Spinal cord (tissue), 10 donors: ENCODE data around the gene LRRC56. TPM values are rescaled to one million over a fixed set of nuclear protein-coding genes. Genes with fewer than 3 reads are reported as not detected.

ENCODE experiments used
- DNase-seq, 6 donors: peaks; one replicate each; pipeline versions ENCODE4 v3.0.0 to v3.0.0-alpha.2; 2013 to 2015; ENCODE audit warnings: low spot score in 6 of 6, low read depth in 4 of 6
- H3K27ac ChIP-seq: one replicate; pipeline ENCODE4 v1.5.1; 2013; ENCODE audit warnings: low read depth, low read length, control low read depth
- H3K27me3 ChIP-seq: one replicate; pipeline ENCODE4 v1.6.1; 2013; ENCODE audit warnings: low read length; ENCODE audit not compliant: control insufficient read depth, insufficient read depth
- H3K36me3 ChIP-seq: one replicate; pipeline ENCODE4 v1.6.1; 2013; ENCODE audit warnings: low read length; ENCODE audit not compliant: control insufficient read depth, insufficient read depth
- H3K4me1 ChIP-seq: one replicate; pipeline ENCODE4 v1.6.1; 2013; ENCODE audit warnings: low read length; ENCODE audit not compliant: control insufficient read depth, insufficient read depth
- H3K4me3 ChIP-seq: one replicate; pipeline ENCODE4 v1.5.1; 2013; ENCODE audit warnings: low read depth, low read length, control low read depth
- H3K9me3 ChIP-seq: one replicate; pipeline ENCODE4 v1.6.1; 2013; ENCODE audit warnings: low read length; ENCODE audit not compliant: control insufficient read depth, insufficient read depth
- WGBS: methylation state at CpG from one replicate; pipeline ENCODE4 v1.1.5; 2013; ENCODE audit warnings: missing lambda C conversion rate; ENCODE audit not compliant: insufficient coverage; 5-methylcytosine and 5-hydroxymethylcytosine counted together
- polyA plus RNA-seq, 2 donors: library from polyadenylated mRNA; unstranded; fragments of 120-200 nt; gene quantifications; one replicate each; pipeline ENCODE4 v1.2.1, GENCODE V29; 2013; ENCODE audit not compliant: insufficient read length in 2 of 2
- total RNA-seq, 2 donors: library from RNA; depleted of rRNA in 1 of 2; stranded (reverse); fragments of 120-200 nt in 1 of 2; fragments of >200 nt in 1 of 2; gene quantifications; one replicate each; pipeline versions ENCODE4 v1.2.3 to v1.2.4, GENCODE V29; 2013 to 2014
- donor health status: healthy.

The LRRC56 gene
- total and polyA plus RNA-seq, 4 donors = 1.8 to 8.0 (median 4.7) TPM

DNA sequence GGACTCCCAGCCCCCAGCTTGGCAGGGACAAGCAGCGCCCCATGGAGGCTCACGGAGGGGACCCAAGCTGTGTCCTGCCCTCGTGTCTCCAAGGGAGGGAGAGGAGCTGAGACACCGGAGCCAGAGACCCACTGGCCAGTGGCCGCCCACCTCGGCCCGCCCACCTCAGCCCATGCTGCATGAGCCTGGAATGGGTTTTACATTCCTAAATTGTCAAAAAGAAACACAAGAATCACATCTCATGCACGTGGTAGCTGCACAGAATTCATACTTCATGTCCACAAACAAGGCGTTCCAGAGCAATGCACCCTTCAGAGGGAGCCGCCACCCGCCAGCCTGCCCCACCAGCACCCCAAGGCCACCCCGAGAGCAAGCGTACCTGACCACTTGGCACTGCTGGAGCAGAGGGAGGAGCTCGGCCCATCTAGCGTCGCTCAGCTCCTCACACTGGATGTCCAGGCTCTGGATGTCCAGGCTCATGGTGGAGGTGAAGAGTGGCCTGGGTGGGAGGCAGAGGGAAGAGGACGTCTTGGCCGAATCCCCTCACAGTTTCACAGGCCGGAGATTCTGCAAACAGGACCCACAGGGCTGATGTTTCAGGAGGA, 35.5 kb upstream of the LRRC56 start:
- Histone ChIP-seq H3K27ac (no peak overlapping the region), H3K27me3 (no peaks in the 10 kb centered on the region), H3K4me1 (peaks cover 39% of the 10 kb centered on the region), H3K36me3 (peaks cover 69% of the 10 kb centered on the region), H3K9me3 (no peaks in the 10 kb centered on the region), H3K4me3 (no peak overlapping the region)
- DNase-seq = no peak
- 91% methylated on average over 12 of the region's 19 CpGs for whole genome bisulfite sequencing

DNA sequence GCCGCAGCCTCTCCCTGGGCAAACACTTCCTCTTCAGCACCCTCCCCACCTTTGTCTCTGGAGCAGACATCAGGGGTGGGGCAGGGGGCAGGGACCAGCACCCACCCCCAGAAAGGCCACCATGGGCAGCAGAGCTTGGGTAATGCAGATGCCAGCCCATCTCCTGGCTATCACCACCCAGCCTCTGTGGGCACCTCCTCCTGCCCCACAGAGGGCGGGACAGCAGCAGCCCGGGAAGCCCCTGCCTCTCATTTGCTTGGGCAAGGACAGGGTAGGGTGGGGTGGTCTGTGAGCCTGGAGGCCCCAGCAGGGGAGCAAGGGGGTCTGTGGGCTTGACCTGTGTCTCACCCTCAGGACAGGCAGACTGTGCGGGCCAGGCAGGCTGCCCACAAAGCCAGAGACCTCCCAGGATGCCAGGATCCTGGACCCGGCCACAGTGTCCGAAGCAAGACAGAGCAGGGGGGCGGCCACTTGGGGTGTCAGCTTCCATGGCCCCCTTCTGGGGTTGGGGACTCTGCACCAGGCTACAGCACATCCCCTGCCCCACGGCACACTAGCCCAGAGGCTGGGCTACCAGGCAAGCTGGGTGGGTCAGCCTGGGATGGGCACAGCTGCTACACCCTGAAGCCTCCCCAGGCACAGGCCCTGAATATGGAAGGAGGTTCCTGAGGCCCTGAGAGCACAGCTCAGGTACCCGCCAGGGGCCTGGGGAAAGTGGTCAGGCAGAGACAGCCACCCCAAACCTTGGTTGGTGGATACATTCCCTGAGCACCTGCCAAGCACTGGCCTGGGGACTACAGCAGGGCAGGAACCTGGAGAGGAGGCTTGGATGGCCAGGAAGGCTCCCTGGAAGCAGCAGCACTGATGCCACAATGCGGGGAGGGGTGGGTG, 34.8 kb upstream of the LRRC56 start:
- WGBS = 92% methylated on average over 9 of the region's 10 CpGs
- Histone ChIP-seq H3K27ac (no peak overlapping the region), H3K36me3 (peaks cover 61% of the 10 kb centered on the region), H3K4me3 (no peak overlapping the region), H3K9me3 (no peaks in the 10 kb centered on the region), H3K4me1 (peaks cover 39% of the 10 kb centered on the region), H3K27me3 (no peaks in the 10 kb centered on the region)
- no peak for DNase-seq

DNA sequence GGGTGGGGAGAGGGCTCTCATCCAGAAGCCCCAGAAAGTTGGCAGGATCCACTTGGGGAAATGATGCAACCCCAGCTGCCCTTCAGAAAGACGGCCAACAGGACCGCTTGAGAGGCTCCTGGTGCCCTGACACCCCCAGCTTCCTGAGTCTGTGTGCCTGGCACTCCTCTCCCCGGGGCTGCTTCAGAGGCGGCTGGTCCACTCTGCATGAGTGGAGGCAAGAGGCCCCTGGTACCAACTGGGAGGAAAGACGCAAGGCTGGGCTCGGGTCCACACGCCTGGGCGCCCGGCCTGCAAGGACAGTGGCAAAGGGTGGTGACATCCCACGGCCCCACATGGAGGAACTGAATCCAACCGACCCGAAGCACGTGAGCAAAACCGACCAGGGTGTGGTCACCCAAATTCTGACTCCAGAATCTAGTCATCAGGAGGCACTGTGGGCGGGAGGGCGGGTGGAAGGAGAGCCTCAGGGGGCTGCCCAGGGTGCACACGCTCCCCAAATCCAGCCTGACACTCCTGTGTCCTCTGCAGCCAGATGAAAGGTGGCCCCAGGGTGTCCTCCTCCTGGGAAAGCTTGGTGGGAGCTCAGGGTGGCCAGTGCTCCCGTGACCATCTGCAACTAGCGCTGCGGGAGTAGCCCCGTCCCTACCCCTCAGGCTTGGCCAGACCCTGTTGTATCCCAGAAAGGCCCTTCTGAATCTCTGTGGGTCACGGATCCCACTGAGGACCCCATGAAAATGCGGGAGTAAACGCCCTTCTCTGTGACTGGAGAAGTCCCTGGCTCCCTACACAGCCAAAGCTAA, 33.9 kb upstream of the LRRC56 start:
- 85% methylated on average over 23 of the region's 24 CpGs for WGBS
- peak overlapping the region; percentile 27 for H3K4me3 ChIP-seq
- no peak overlapping the region for H3K27ac ChIP-seq
- H3K9me3 ChIP-seq = no peaks in the 10 kb centered on the region
- no peak for DNase-seq
- H3K4me1 ChIP-seq = peaks cover 47% of the 10 kb centered on the region
- H3K27me3 ChIP-seq = no peaks in the 10 kb centered on the region
- peaks cover 58% of the 10 kb centered on the region for H3K36me3 ChIP-seq

DNA sequence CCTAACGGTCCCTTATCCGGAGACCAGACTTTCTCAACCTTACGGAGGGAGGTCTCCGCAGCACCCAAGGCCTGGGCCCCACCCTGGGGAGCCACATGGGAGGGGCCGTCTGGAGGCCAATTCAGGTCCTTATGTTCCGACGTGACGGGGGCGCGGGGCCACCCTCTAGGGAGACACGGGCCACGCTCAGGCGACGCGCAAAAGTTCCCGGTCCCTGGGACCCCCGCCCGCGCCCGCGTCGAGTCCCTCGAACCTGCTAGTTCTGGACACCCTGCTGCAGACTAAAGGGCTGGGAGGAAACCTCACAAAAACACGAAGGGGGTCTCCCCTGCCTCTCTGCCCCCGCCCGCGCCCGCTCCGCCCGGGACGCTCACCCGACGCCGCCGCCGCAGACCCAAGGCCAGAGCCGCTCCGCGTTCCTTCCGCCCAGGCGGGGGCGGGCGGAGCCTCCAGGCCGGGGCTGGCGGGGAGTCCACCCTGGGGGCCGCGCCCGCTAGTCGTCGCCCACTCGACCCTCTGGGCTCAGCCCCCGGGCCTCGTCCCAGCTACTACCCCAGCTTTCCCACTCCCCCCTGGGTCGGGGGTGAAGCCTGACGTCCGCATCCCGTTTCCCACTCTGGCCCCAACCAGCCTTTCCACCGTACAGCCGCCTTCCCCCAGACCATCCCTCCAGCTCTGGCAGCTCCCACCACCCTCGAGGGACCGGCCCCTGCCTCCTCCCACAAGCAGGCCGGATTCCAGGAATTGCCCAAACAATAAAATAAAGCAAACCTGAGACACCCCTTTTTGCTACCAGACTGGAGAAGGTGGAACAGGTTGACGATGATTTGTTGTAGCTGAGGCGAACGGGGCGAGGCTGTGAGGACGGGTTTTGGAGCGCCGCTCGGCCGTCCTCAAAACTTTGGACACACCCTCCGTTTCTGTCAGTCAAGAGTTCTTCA, 33.0 kb upstream of the LRRC56 start:
- 23% methylated on average over 70 of the region's 72 CpGs for WGBS
- Histone ChIP-seq H3K4me3 (peak overlapping the region; percentile 27), H3K4me1 (peaks cover 47% of the 10 kb centered on the region), H3K9me3 (no peaks in the 10 kb centered on the region), H3K36me3 (peaks cover 54% of the 10 kb centered on the region), H3K27me3 (no peaks in the 10 kb centered on the region), H3K27ac (peak overlapping the region; percentile 40)
- DNase-seq = no peak

DNA sequence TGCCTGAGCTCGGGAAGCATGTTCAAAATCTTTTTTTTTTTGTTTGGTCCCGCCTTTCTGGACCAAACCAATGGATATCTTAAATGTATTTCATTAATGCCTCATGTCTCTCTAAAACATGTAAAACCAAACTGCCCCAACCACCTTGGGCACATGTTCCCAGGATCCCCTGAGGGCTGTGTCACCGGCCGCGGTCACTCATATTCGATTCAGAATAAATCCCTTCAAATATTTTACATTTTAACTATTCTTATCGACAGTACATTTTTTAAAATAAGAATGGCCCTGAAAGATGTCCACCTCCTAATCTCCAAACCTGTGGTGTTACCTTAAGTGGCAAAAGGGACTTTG, 32.4 kb upstream of the LRRC56 start:
- 60% methylated on average over 1 of the region's 7 CpGs for WGBS
- H3K4me3 ChIP-seq = peak overlapping the region; percentile 27
- DNase-seq = no peak
- peaks cover 54% of the 10 kb centered on the region for H3K36me3 ChIP-seq
- H3K27me3 ChIP-seq = no peaks in the 10 kb centered on the region
- no peak overlapping the region for H3K27ac ChIP-seq
- peaks cover 47% of the 10 kb centered on the region for H3K4me1 ChIP-seq
- no peaks in the 10 kb centered on the region for H3K9me3 ChIP-seq

DNA sequence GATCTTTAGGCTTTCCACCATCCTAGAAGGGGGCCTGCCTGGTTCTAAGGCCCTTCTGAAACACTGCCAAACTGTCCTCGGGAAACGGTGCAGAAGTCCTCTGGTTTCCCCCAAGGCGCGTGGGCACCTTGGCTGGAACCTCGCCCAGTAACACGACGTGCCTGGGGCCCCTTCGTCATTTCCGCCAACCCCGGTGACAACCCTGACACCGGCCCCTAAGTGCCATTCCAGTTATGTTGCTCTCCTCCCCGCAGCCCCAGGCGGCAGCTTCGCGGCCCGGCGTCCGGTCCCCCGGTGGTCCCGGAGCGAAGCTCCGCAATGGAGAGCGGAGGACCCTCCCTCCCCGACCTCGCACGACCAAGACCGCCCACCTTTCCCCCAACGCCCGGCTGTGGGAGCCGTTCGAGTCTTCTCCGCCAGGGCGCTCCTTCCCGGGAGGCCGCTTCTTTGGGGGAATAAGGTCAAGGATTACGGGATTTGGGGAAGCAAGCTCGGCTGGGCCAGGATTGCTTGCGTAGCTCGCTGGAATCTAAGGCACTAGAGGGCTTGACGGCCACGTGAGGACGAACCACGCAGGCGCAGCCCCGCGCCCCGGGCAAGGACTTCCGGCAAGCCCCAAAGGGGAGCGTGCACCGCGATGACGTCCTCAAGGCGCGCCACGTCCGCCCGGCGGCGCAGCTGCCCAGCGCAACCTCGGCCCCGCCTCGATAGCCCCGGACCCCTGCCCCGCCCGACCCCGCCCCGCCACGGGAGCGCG, 30.9 kb upstream of the LRRC56 start:
- 0% methylated on average over 65 of the region's 71 CpGs for WGBS

DNA sequence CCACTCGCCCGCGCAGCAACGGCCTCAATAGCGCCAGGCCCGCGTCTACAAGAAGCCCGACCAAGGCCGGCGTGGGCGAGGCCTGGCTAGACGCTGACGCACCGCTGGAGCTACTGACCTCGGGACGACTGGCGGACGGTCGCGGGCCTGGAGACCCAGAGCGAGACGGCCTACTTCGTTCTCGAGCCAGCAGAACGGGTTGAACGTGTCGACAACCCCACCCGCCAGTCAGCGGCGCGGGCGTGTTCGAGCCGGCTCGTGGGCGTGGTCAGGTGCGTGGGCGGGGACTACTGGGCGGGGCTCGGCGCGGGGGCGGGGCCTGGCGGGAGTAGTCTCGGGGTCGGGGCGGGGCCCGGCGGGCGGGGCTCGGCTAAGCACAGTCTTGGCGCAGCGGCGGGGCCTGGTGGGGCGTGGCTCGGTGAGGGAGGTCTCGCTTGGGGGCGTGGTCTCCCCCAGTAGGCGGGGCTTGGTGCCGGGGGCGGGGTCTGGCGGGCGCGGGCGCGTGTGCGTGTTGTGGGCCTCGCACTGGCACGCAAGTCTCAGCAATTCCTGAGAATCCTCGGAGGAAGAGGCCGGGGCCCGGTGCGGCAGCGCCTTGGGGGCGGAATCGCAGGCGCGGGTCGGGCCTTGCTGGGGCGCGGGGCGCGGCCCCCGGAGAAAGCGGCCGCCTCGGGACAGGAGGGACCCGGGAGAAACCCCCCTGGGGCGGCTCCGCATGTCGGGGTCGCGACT, 30.2 kb upstream of the LRRC56 start, which contains the start of gene RNH1:
RNH1 (minus strand) TSS at position 248 of the 732 bp plus-strand sequence. CDS start 5,080 bp downstream, outside the sequence.
- H3K4me1 ChIP-seq = peaks cover 44% of the 10 kb centered on the region
- peak in 5 of 6 donors; percentile 78 to 98 (median 89) for DNase-seq
- peak within 1 kb of the TSS; percentile 98 for H3K4me3 ChIP-seq
- H3K9me3 ChIP-seq = no peaks in the 10 kb centered on the region
- WGBS = under 1% methylated on average over 92 of the region's 93 CpGs
- peaks cover 51% of the 10 kb centered on the region for H3K36me3 ChIP-seq
- no peaks in the 10 kb centered on the region for H3K27me3 ChIP-seq
- peak within 1 kb of the TSS; percentile 99 for H3K27ac ChIP-seq

More for the DNA sequence above, 30.9 kb upstream of the LRRC56 start:
- no peaks in the 10 kb centered on the region for H3K9me3 ChIP-seq
- no peaks in the 10 kb centered on the region for H3K27me3 ChIP-seq
- peak overlapping the region; percentile 98 for H3K4me3 ChIP-seq
- H3K4me1 ChIP-seq = peaks cover 47% of the 10 kb centered on the region
- peaks cover 51% of the 10 kb centered on the region for H3K36me3 ChIP-seq
- DNase-seq = peak; percentile 88 to 99 (median 92)
- H3K27ac ChIP-seq = peak overlapping the region; percentile 99
